SK-N-SH treated with all-trans-retinoic acid at 6 μM for 48 hours (cell line): ENCODE measurements around the gene MBTD1.

ENCODE experiments used
- ATAC-seq: fragments of 200-7000 bp; cut with Tn5 transposase; 3 replicates; pipeline ENCODE4 v1.9.1; 2020; ENCODE audit warnings: mild to moderate bottlenecking, moderate library complexity
- ARNTL ChIP-seq: fragments of 450-650 bp; formaldehyde crosslinking; IDR thresholded peaks from 2 replicates; pipeline ENCODE4 v1.5.0; 2020; ENCODE audit warnings: low read depth, mild to moderate bottlenecking, moderate library complexity, borderline replicate concordance
- BACH2 ChIP-seq: fragments of 250-450 bp; sonication (Bioruptor Pico); IDR thresholded peaks from 2 replicates; pipeline ENCODE4 v1.9.0; 2021; ENCODE audit warnings: mild to moderate bottlenecking, borderline replicate concordance
- CSDC2 ChIP-seq: fragments of 250-450 bp; sonication (Bioruptor Pico); IDR thresholded peaks from 2 replicates; pipeline ENCODE4 v1.5.0; 2020; ENCODE audit warnings: mild to moderate bottlenecking, moderate library complexity
- ESRRG ChIP-seq: fragments of 250-450 bp; sonication (Bioruptor Pico); IDR thresholded peaks from 2 replicates; pipeline ENCODE4 v1.6.1; 2021; ENCODE audit warnings: mild to moderate bottlenecking
- GLIS3 ChIP-seq: fragments of 250-450 bp; sonication (Bioruptor Pico); IDR thresholded peaks from 2 replicates; pipeline ENCODE4 v1.5.0; 2020; ENCODE audit warnings: mild to moderate bottlenecking, moderate library complexity
- ISL1 ChIP-seq: fragments of 250-450 bp; sonication (Bioruptor Pico); IDR thresholded peaks from 2 replicates; pipeline ENCODE4 v2.1.2; 2022; ENCODE audit warnings: mild to moderate bottlenecking, moderate library complexity
- OSR1 ChIP-seq: fragments of 250-450 bp; sonication (Bioruptor Pico); IDR thresholded peaks from 2 replicates; pipeline ENCODE4 v1.8.0; 2022; ENCODE audit warnings: moderate library complexity, mild to moderate bottlenecking, inconsistent platforms
- PPARA ChIP-seq: fragments of 250-450 bp; sonication (Bioruptor Pico); IDR thresholded peaks from 2 replicates; pipeline ENCODE4 v1.5.0; 2020; ENCODE audit warnings: mild to moderate bottlenecking, borderline replicate concordance
- RARB ChIP-seq: fragments of 250-450 bp; sonication (Bioruptor Pico); IDR thresholded peaks from 2 replicates; pipeline ENCODE4 v1.8.0; 2021; ENCODE audit warnings: mild to moderate bottlenecking, moderate library complexity
- SNAI2 ChIP-seq: fragments of 250-450 bp; sonication (Bioruptor Pico); IDR thresholded peaks from 2 replicates; pipeline ENCODE4 v1.5.0; 2020; ENCODE audit warnings: mild to moderate bottlenecking, moderate library complexity
- TCF4 ChIP-seq: fragments of 250-450 bp; sonication (Bioruptor Pico); IDR thresholded peaks from 2 replicates; pipeline ENCODE4 v1.8.0; 2021; ENCODE audit warnings: mild to moderate bottlenecking, moderate library complexity, borderline replicate concordance
- TOX ChIP-seq: fragments of 250-450 bp; sonication (Bioruptor Pico); IDR thresholded peaks from 2 replicates; pipeline ENCODE4 v1.8.0; 2021; ENCODE audit warnings: mild to moderate bottlenecking, moderate library complexity, borderline replicate concordance
- ZFP30 ChIP-seq: fragments of 450-650 bp; formaldehyde crosslinking; IDR thresholded peaks from 2 replicates; pipeline ENCODE4 v1.5.0; 2022; ENCODE audit warnings: mild to moderate bottlenecking, moderate library complexity
- ZNF565 ChIP-seq: fragments of 450-650 bp; formaldehyde crosslinking; conservative IDR thresholded peaks from 2 replicates; pipeline ENCODE4 v1.5.0; 2020; ENCODE audit warnings: low read depth, mild to moderate bottlenecking, moderate library complexity
- ZNF70 ChIP-seq: fragments of 450-650 bp; formaldehyde crosslinking; IDR thresholded peaks from 2 replicates; pipeline ENCODE4 v1.5.0; 2020; ENCODE audit warnings: mild to moderate bottlenecking, moderate library complexity
- TF ChIP-seq, protein P1 (sequence below): fragments of 250-450 bp; sonication (Bioruptor Pico); IDR thresholded peaks from 2 replicates; pipeline ENCODE4 v1.8.0; 2021; ENCODE audit warnings: low read depth, mild to moderate bottlenecking, moderate library complexity, borderline replicate concordance
- TF ChIP-seq, protein P2 (sequence below): fragments of 250-450 bp; sonication (Bioruptor Pico); IDR thresholded peaks from 2 replicates; pipeline ENCODE4 v1.5.0; 2020; ENCODE audit warnings: mild to moderate bottlenecking, moderate library complexity
- TF ChIP-seq, protein P3 (sequence below): fragments of 250-450 bp; sonication (Bioruptor Pico); IDR thresholded peaks from 2 replicates; pipeline ENCODE4 v1.5.1; 2020; ENCODE audit warnings: low read depth, mild to moderate bottlenecking, moderate library complexity

The MBTD1 gene

DNA sequence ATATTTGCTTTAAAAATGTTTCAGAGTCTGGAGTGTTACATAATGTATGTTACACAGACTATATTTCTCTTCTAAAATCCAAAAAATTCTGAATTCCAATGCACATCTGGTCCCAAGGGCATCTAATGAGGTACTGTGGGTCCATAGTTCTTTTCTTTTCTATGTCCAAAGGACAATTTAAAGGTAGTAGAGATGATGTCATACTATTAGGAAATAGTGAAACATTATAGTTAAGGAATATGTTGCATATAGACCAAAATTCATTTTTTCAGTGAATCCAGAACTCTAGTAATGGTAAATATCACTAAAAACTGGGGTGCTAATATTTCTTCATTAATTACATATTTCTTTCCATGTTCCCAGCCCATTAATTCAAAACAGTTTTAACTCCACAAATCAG, 70.7 kb downstream of the MBTD1 start:
- ATAC-seq = no peak
- TF ChIP-seq ARNTL = no peak
- no peak for TF ChIP-seq CSDC2 (CRISPR knock-in tag)
- TF ChIP-seq SNAI2 (CRISPR knock-in tag) = no peak
- TF ChIP-seq TOX (CRISPR knock-in tag) = no peak
- TF ChIP-seq ZFP30 (CRISPR knock-in tag) = no peak
- no peak for TF ChIP-seq RARB (CRISPR knock-in tag)
- no peak for TF ChIP-seq GLIS3 (CRISPR knock-in tag)
- TF ChIP-seq, protein P1, sequence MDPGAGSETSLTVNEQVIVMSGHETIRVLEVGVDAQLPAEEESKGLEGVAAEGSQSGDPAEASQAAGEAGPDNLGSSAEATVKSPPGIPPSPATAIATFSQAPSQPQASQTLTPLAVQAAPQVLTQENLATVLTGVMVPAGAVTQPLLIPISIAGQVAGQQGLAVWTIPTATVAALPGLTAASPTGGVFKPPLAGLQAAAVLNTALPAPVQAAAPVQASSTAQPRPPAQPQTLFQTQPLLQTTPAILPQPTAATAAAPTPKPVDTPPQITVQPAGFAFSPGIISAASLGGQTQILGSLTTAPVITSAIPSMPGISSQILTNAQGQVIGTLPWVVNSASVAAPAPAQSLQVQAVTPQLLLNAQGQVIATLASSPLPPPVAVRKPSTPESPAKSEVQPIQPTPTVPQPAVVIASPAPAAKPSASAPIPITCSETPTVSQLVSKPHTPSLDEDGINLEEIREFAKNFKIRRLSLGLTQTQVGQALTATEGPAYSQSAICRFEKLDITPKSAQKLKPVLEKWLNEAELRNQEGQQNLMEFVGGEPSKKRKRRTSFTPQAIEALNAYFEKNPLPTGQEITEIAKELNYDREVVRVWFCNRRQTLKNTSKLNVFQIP (CRISPR knock-in tag) = no peak
- TF ChIP-seq, protein P2, sequence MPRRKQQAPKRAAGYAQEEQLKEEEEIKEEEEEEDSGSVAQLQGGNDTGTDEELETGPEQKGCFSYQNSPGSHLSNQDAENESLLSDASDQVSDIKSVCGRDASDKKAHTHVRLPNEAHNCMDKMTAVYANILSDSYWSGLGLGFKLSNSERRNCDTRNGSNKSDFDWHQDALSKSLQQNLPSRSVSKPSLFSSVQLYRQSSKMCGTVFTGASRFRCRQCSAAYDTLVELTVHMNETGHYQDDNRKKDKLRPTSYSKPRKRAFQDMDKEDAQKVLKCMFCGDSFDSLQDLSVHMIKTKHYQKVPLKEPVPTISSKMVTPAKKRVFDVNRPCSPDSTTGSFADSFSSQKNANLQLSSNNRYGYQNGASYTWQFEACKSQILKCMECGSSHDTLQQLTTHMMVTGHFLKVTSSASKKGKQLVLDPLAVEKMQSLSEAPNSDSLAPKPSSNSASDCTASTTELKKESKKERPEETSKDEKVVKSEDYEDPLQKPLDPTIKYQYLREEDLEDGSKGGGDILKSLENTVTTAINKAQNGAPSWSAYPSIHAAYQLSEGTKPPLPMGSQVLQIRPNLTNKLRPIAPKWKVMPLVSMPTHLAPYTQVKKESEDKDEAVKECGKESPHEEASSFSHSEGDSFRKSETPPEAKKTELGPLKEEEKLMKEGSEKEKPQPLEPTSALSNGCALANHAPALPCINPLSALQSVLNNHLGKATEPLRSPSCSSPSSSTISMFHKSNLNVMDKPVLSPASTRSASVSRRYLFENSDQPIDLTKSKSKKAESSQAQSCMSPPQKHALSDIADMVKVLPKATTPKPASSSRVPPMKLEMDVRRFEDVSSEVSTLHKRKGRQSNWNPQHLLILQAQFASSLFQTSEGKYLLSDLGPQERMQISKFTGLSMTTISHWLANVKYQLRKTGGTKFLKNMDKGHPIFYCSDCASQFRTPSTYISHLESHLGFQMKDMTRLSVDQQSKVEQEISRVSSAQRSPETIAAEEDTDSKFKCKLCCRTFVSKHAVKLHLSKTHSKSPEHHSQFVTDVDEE (CRISPR knock-in tag) = no peak
- TF ChIP-seq PPARA (CRISPR knock-in tag) = no peak
- no peak for TF ChIP-seq ZNF565 (CRISPR knock-in tag)
- TF ChIP-seq ESRRG (CRISPR knock-in tag) = no peak
- no peak for TF ChIP-seq TCF4 (CRISPR knock-in tag)
- TF ChIP-seq OSR1 (CRISPR knock-in tag) = no peak
- no peak for TF ChIP-seq BACH2
- TF ChIP-seq ZNF70 = no peak

DNA sequence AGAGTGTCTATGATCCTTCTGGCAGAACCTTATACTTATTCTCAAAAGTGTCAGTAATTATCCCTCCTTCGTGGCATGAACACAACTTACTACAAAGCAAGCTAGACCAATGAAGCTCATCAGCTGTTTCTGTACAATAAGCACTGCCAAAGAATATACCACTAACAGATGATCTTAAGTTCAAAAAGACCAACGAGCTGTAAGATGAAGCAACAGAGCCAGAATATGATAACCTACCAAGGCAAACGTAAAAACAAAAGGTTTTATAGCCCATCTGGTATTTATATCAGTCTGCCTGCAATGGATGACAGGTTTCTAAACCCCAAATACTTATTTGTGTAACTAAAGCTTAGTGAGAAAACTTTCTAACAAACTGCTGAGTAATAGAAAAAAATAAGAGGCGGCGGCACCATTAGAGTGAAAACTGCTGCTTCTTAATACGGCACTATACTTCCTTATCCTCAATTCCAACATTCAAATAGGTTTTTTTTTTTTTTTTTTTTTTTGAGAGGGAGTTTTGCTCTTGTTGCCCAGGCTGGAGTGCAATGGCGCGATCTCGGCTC, 71.5 kb downstream of the MBTD1 start:
- no peak for TF ChIP-seq ARNTL
- no peak for ATAC-seq

DNA sequence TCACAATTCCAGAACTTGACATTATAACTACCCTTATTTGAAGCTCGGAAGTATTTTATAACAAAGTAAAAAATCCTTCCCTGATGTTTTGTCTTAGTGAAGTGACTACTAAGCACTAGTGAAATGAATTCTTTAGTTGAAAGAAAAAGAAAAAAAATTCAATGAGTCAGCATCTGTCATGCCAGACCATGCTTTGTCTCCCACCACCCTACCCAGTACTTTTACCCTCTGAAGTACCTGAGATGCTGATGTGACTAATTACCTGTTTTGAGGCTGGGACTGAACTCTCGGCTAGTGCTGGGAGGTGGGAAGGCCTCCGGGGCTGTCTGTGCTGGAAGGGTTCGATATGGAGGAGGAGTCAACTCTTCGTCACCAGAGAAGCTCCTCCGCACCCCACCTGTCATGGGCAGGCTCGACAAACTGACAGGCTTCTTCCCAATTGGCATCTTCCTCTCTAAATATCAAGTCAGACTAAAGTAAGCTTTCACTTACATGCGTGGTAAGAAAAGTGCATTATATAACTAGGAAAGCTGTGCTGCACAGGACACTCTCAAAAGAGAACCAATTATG, 74.0 kb downstream of the MBTD1 start:
- no peak for ATAC-seq
- TF ChIP-seq PPARA (CRISPR knock-in tag) = no peak
- TF ChIP-seq ESRRG (CRISPR knock-in tag) = no peak
- no peak for TF ChIP-seq BACH2
- TF ChIP-seq GLIS3 (CRISPR knock-in tag) = no peak
- no peak for TF ChIP-seq ZFP30 (CRISPR knock-in tag)
- TF ChIP-seq ZNF70 = no peak
- TF ChIP-seq, protein P1 (CRISPR knock-in tag) = no peak
- TF ChIP-seq, protein P3, sequence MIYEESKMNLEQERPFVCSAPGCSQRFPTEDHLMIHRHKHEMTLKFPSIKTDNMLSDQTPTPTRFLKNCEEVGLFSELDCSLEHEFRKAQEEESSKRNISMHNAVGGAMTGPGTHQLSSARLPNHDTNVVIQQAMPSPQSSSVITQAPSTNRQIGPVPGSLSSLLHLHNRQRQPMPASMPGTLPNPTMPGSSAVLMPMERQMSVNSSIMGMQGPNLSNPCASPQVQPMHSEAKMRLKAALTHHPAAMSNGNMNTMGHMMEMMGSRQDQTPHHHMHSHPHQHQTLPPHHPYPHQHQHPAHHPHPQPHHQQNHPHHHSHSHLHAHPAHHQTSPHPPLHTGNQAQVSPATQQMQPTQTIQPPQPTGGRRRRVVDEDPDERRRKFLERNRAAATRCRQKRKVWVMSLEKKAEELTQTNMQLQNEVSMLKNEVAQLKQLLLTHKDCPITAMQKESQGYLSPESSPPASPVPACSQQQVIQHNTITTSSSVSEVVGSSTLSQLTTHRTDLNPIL = no peak
- TF ChIP-seq ZNF565 (CRISPR knock-in tag) = no peak
- TF ChIP-seq, protein P2 (CRISPR knock-in tag) = no peak
- TF ChIP-seq ISL1 (CRISPR knock-in tag) = no peak
- TF ChIP-seq, all 23 proteins: peak for 0
